ENCODE results near the gene THNSL1. TPM values are rescaled to one million over a fixed set of nuclear protein-coding genes. Genes with fewer than 3 reads are reported as not detected.

THNSL1 gene
- 3.5 to 4.0 TPM (median 3.7 TPM) in 5 replicates for total RNA-seq (2022; extraction: Qiagen RNA extraction)

GRCh38 chr10:25016376-25017153 is at the start of gene THNSL1:
Gene THNSL1 (plus strand): TSS chr10:25016612. CDS start chr10:25023224, 6,612 bp downstream.

GRCh38 chr10:25015828-25016375 is 510 bp upstream of the THNSL1 start, which contains the start of gene ENKUR:
Gene ENKUR (minus strand): TSS chr10:25016158. CDS start chr10:25015936, 222 bp downstream.

Other genes with a start within 250 kb of the THNSL1 start
- gene PRTFDC1, start 64.0 kb upstream of the THNSL1 start, total RNA-seq (2022; extraction: Qiagen RNA extraction) = 14.7 to 20.6 TPM (median 17.8 TPM) in 5 replicates
- gene ENKUR, start 454 bp upstream of the THNSL1 start, total RNA-seq (2022; extraction: Qiagen RNA extraction) = 0.25 to 0.61 TPM (median 0.31 TPM) in 5 replicates
- 0.03 to 0.05 TPM (median 0.04 TPM) in 4 of 5 replicates, not detected in the other for gene GPR158, start 158.4 kb downstream of the THNSL1 start, total RNA-seq (2022; extraction: Qiagen RNA extraction)

Measured in A549 treated with CORT108297 at 1 μM for 4 hours (cell line).